H1 (cell line): ENCODE measurements around the gene MT1G. TPM values are rescaled to one million over a fixed set of nuclear protein-coding genes. Genes with fewer than 3 reads are reported as not detected.

Experiments
- CTCF ChIA-PET: fragments of 300-600 bp; sonication (Branson Sonifier 250); formaldehyde crosslinking; loops from one replicate; lab custom pipeline; 2021; ENCODE audit not compliant: partially characterized antibody; lab: Charles Lee
- POLR2A ChIA-PET: fragments of 300-600 bp; sonication (Branson Sonifier 250); formaldehyde crosslinking; loops from one replicate; lab custom pipeline; 2021; ENCODE audit warnings: inconsistent platforms; ENCODE audit not compliant: partially characterized antibody; lab: Charles Lee
- DNase-seq, 2 experiments: peaks; one replicate each; pipeline versions ENCODE4 v3.0.0 to v3.0.0-alpha.2; 2010 to 2022; ENCODE audit warnings: low spot score in 2 of 2, low read depth in 1 of 2, mixed read lengths in 1 of 2
- FAIRE-seq: peaks from 2 replicates; lab custom pipeline; 2011; peaks lifted over from hg19 to GRCh38; lab: Jason Lieb, UNC
- H2AFZ ChIP-seq: 2 replicates; pipeline ENCODE4 v1.8.1; 2012; ENCODE audit warnings: low read length, inconsistent platforms
- H2AK5ac ChIP-seq: 2 replicates; pipeline ENCODE4 v1.6.1; 2013; ENCODE audit warnings: low read depth, low read length
- H2BK120ac ChIP-seq: replicated peaks from 2 replicates; pipeline ENCODE3; 2013; ENCODE audit warnings: low read depth, low read length, inconsistent platforms
- H2BK12ac ChIP-seq: 2 replicates; pipeline ENCODE4 v1.6.1; 2013; ENCODE audit warnings: low read depth, low read length
- H2BK15ac ChIP-seq: 2 replicates; pipeline ENCODE4 v1.6.1; 2013; ENCODE audit warnings: low read length
- H2BK20ac ChIP-seq: 2 replicates; pipeline ENCODE4 v1.6.1; 2013; ENCODE audit warnings: low read length
- H2BK5ac ChIP-seq: 2 replicates; pipeline ENCODE4 v1.6.1; 2013; ENCODE audit warnings: low read depth, low read length
- H3K14ac ChIP-seq: 2 replicates; pipeline ENCODE4 v1.6.1; 2013; ENCODE audit warnings: inconsistent platforms; ENCODE audit not compliant: insufficient read length
- H3K18ac ChIP-seq: 2 replicates; pipeline ENCODE4 v1.6.1; 2013; ENCODE audit warnings: low read length; ENCODE audit errors: extremely low read depth
- H3K23ac ChIP-seq: 2 replicates; pipeline ENCODE4 v1.6.1; 2013; ENCODE audit warnings: inconsistent platforms; ENCODE audit not compliant: insufficient read length
- H3K23me2 ChIP-seq: 2 replicates; pipeline ENCODE4 v1.6.1; 2013; ENCODE audit warnings: low read depth, low read length
- H3K27ac ChIP-seq: 2 replicates; pipeline ENCODE4 v1.6.1; 2011; ENCODE audit warnings: low read depth, low read length, inconsistent platforms
- H3K27me3 ChIP-seq, 4 experiments: replicated peaks in 1 of 4; 1 replicate in 1 of 4; 2 replicates in 3 of 4; pipeline versions ENCODE4 v1.6.1 to v1.8.1; 2011 to 2013; ENCODE audit warnings: low read length in 3 of 4, mild to moderate bottlenecking in 3 of 4, inconsistent platforms in 2 of 4, mixed read lengths in 2 of 4, moderate library complexity in 1 of 4; ENCODE audit not compliant: control insufficient read depth in 3 of 4, insufficient read depth in 3 of 4; ENCODE audit errors: extremely low read depth in 1 of 4
- H3K36me3 ChIP-seq, 4 experiments: 2 replicates each; pipeline versions ENCODE4 v1.6.1 to v1.8.1; 2011 to 2013; ENCODE audit warnings: mild to moderate bottlenecking in 4 of 4, low read length in 3 of 4, moderate library complexity in 2 of 4, control low read depth in 1 of 4, inconsistent platforms in 1 of 4; ENCODE audit not compliant: insufficient read depth in 4 of 4, control insufficient read depth in 2 of 4
- H3K4ac ChIP-seq: replicated peaks from 2 replicates; pipeline ENCODE3; 2013; ENCODE audit warnings: low read length, low read depth, mixed read lengths, inconsistent platforms; ENCODE audit not compliant: insufficient read length
- H3K4me1 ChIP-seq, 4 experiments: replicated peaks in 1 of 4; 1 replicate in 1 of 4; 2 replicates in 3 of 4; pipeline versions ENCODE4 v1.6.1 to v1.8.1; 2011 to 2013; ENCODE audit warnings: low read length in 3 of 4, inconsistent platforms in 2 of 4, mixed read lengths in 1 of 4; ENCODE audit not compliant: insufficient read depth in 4 of 4, control insufficient read depth in 3 of 4
- H3K4me2 ChIP-seq, 2 experiments: 2 replicates each; pipeline versions ENCODE4 v1.6.1 to v1.8.1; 2011 to 2013; ENCODE audit warnings: low read depth in 2 of 2, low read length in 2 of 2, control low read depth in 1 of 2, inconsistent platforms in 1 of 2, mild to moderate bottlenecking in 1 of 2; ENCODE audit not compliant: insufficient read depth in 1 of 2
- H3K4me3 ChIP-seq, 4 experiments: fragments of 200-600, 300-600 bp in 1 of 4; sonication (generic), shearing (Covaris generic), sonication (Bioruptor Twin) in 1 of 4; 2 replicates each; pipeline versions ENCODE4 v1.5.1 to v1.8.1; 2011 to 2016; ENCODE audit warnings: low read length in 4 of 4, low read depth in 3 of 4, control low read depth in 2 of 4, inconsistent platforms in 2 of 4, mild to moderate bottlenecking in 2 of 4, mixed read lengths in 1 of 4, moderate library complexity in 1 of 4; ENCODE audit not compliant: insufficient read depth in 2 of 4; ENCODE audit errors: extremely low read depth in 1 of 4
- H3K56ac ChIP-seq: replicated peaks from 2 replicates; pipeline ENCODE3; 2013; ENCODE audit warnings: low read depth, mild to moderate bottlenecking, mixed read lengths, low read length, inconsistent platforms; ENCODE audit not compliant: insufficient read length
- H3K79me1 ChIP-seq: 2 replicates; pipeline ENCODE4 v1.6.1; 2013; ENCODE audit warnings: low read depth, low read length, control low read depth
- H3K79me2 ChIP-seq, 2 experiments: 2 replicates each; pipeline versions ENCODE4 v1.6.1 to v1.8.1; 2012 to 2013; ENCODE audit warnings: low read length in 2 of 2, mild to moderate bottlenecking in 2 of 2, inconsistent platforms in 1 of 2; ENCODE audit not compliant: insufficient read depth in 2 of 2, control insufficient read depth in 1 of 2
- H3K9ac ChIP-seq, 4 experiments: replicated peaks in 1 of 4; 1 replicate in 1 of 4; 2 replicates in 3 of 4; pipeline versions ENCODE4 v1.6.1 to v1.8.1; 2011 to 2013; ENCODE audit warnings: low read depth in 3 of 4, low read length in 3 of 4, control low read depth in 2 of 4, mild to moderate bottlenecking in 2 of 4, moderate library complexity in 2 of 4, inconsistent platforms in 1 of 4; ENCODE audit errors: extremely low read depth in 1 of 4
- H3K9me3 ChIP-seq, 2 experiments: 2 replicates each; pipeline versions ENCODE4 v1.6.1 to v1.8.1; 2012 to 2013; ENCODE audit warnings: mild to moderate bottlenecking in 2 of 2, moderate library complexity in 2 of 2, control low read depth in 1 of 2, inconsistent platforms in 1 of 2, low read depth in 1 of 2, low read length in 1 of 2, mixed read lengths in 1 of 2; ENCODE audit not compliant: insufficient read depth in 2 of 2
- H4K20me1 ChIP-seq, 2 experiments: replicated peaks in 1 of 2; 2 replicates each; pipeline versions ENCODE3 to v1.8.1; 2011 to 2013; ENCODE audit warnings: inconsistent platforms in 2 of 2, low read length in 2 of 2, mild to moderate bottlenecking in 1 of 2; ENCODE audit not compliant: insufficient read depth in 2 of 2, control insufficient read depth in 1 of 2
- H4K5ac ChIP-seq: 2 replicates; pipeline ENCODE4 v1.6.1; 2013; ENCODE audit warnings: low read length, low read depth, mixed read lengths, inconsistent platforms; ENCODE audit not compliant: insufficient read length
- H4K8ac ChIP-seq: 2 replicates; pipeline ENCODE4 v1.8.0; 2013; ENCODE audit warnings: mild to moderate bottlenecking, moderate library complexity, low read length, inconsistent platforms; ENCODE audit not compliant: insufficient read depth; ENCODE audit errors: extremely low read depth
- H4K91ac ChIP-seq: replicated peaks from 2 replicates; pipeline ENCODE3; 2013; ENCODE audit warnings: low read length, mixed read lengths, inconsistent platforms; ENCODE audit not compliant: insufficient read length
- BRCA1 ChIP-seq: IDR thresholded peaks from 2 replicates; pipeline ENCODE4 v1.6.1; 2012; ENCODE audit warnings: low read depth, low read length, improper control_type of control experiment
- CBX5 ChIP-seq: fragments of 300-800, 300-1000 bp; sonication (generic); IDR thresholded peaks from 2 replicates; pipeline ENCODE4 v1.7.1; 2016; ENCODE audit warnings: antibody characterized with exemption, low read length, low read depth
- CHD2 ChIP-seq: IDR thresholded peaks from 2 replicates; pipeline ENCODE4 v1.6.1; 2012; ENCODE audit warnings: low read length, improper control_type of control experiment
- CTBP2 ChIP-seq: IDR thresholded peaks from 2 replicates; pipeline ENCODE4 v1.7.0; 2011; ENCODE audit warnings: borderline replicate concordance, mild to moderate bottlenecking, moderate library complexity, mixed read lengths, low read length; ENCODE audit not compliant: insufficient read depth, insufficient read length
- GABPA ChIP-seq: IDR thresholded peaks from 2 replicates; pipeline ENCODE4 v1.6.1; 2011; ENCODE audit warnings: mild to moderate bottlenecking, low read length, moderate library complexity, borderline replicate concordance; ENCODE audit not compliant: insufficient read depth
- MAFK ChIP-seq: IDR thresholded peaks from 2 replicates; pipeline ENCODE4 v1.6.1; 2012; ENCODE audit warnings: low read depth, mild to moderate bottlenecking, improper control_type of control experiment, low read length
- NANOG ChIP-seq: IDR thresholded peaks from 2 replicates; pipeline ENCODE4 v1.6.1; 2011; ENCODE audit warnings: low read length, low read depth, mild to moderate bottlenecking, inconsistent platforms; ENCODE audit not compliant: insufficient read depth, poor library complexity, severe bottlenecking
- RXRA ChIP-seq: IDR thresholded peaks from 2 replicates; pipeline ENCODE4 v1.6.1; 2011; ENCODE audit warnings: low read depth, mild to moderate bottlenecking, low read length, moderate library complexity; ENCODE audit not compliant: insufficient read depth
- USF2 ChIP-seq: IDR thresholded peaks from 2 replicates; pipeline ENCODE4 v1.6.1; 2011; ENCODE audit warnings: low read length, improper control_type of control experiment
- YY1 ChIP-seq: IDR thresholded peaks from 2 replicates; pipeline ENCODE4 v1.6.1; 2011; ENCODE audit warnings: low read depth, mild to moderate bottlenecking, low read length
- WGBS, 2 experiments: shearing (Covaris generic) in 1 of 2; methylation state at CpG; one replicate each; pipeline versions ENCODE4 v1.1.6 to v1.1.7; 2013 to 2015; ENCODE audit warnings: low lambda C conversion rate in 2 of 2, mixed read lengths in 2 of 2, inconsistent platforms in 1 of 2, low coverage in 1 of 2, missing lambda C conversion rate in 1 of 2; ENCODE audit not compliant: insufficient replicate concordance in 2 of 2, insufficient coverage in 1 of 2, insufficient read length in 1 of 2; ENCODE audit errors: extremely low coverage in 1 of 2, missing lambda C conversion rate in 1 of 2; 5-methylcytosine and 5-hydroxymethylcytosine counted together
- polyA plus RNA-seq, 7 experiments: library from polyadenylated mRNA; depleted of rRNA in 3 of 7; stranded (reverse) in 5 of 7; unstranded in 2 of 7; fragments of >200 nt in 5 of 7; fragments of 200-250 nt in 2 of 7; gene quantifications; 1 replicate in 5 of 7; 2 replicates in 1 of 7; 4 replicates in 1 of 7; pipeline versions ENCODE4 v1.2.1 to v1.2.3, GENCODE V29; 2011 to 2013; ENCODE audit warnings: missing spikeins in 2 of 7, mixed read lengths in 2 of 7
- total RNA-seq: library from RNA; stranded (reverse); fragmentation: NEBNext Ultra II Directional; extraction: Animal tissue kit (Norgen Biotek cat#: 25700); gene quantifications from 2 replicates; pipeline ENCODE4 v1.2.1, GENCODE V29; 2021

The MT1G gene
- total and polyA plus RNA-seq, 2 of the 8 experiments (the other 6 are each of a cell fraction or from before 2014, with no cell fraction given): 17.7 to 515 TPM

GRCh38 chr16:56684926-56685590, 17.2 kb upstream of the MT1G start:
- Histone ChIP-seq H2AK5ac (no peak overlapping the region), H3K9me3 (no peaks in the 10 kb centered on the region), H2BK120ac (no peak overlapping the region), H3K79me2 (no peaks in the 10 kb centered on the region), H4K91ac (no peak overlapping the region), H3K79me1 (no peaks in the 10 kb centered on the region; the same call in 1 of the 2 replicates), H2BK5ac (no peak overlapping the region), H3K4me3 (no peak overlapping the region), H2AFZ (no peak overlapping the region), H3K23ac (no peak overlapping the region), H3K27me3 (peaks cover 0 to 34% (median 19%) of the 10 kb centered on the region in 4 experiments; a peak in 5 of 7 replicates), H3K27ac (no peak overlapping the region), H3K9ac (no peak overlapping the region), H3K23me2 (peaks cover 10% of the 10 kb centered on the region), H3K18ac (no peak overlapping the region), H2BK12ac (no peak overlapping the region), H4K5ac (no peak overlapping the region), H3K56ac (no peak overlapping the region), H3K4me2 (no peak overlapping the region; a peak in 1 of 4 replicates), H3K4ac (no peak overlapping the region), H2BK15ac (no peak overlapping the region), H4K8ac (no peak overlapping the region), H2BK20ac (no peak overlapping the region), H3K4me1 (peaks cover 0 to 19% (median 8%) of the 10 kb centered on the region in 4 experiments; a peak in 6 of 7 replicates), H4K20me1 (peaks cover 0 to 1% of the 10 kb centered on the region in 2 experiments), H3K14ac (no peak overlapping the region), H3K36me3 (peaks cover 0 to 3% (median 0%) of the 10 kb centered on the region in 4 experiments; a peak in 1 of 8 replicates)
- DNase-seq: no peak
- FAIRE-seq: no peak
- ChIA-PET CTCF (interaction anchor here (0.6 to 4.5 kb wide), 4 partner anchors 11 to 184 kb away, joined by 3 to 37 read pairs (median 5); no protein-coding TSS in a partner anchor), POLR2A (interaction anchor here (1.1 to 12.9 kb wide), 9 partner anchors 9 to 262 kb away, joined by 3 to 205 read pairs (median 11); partner anchors contain the start of genes MT1A, MT1E, MT1G and MT1H)
- WGBS, 2 experiments: 83% methylated on average over 4 of the region's 4 CpGs; no CpG with 5 or more reads in 1 of the 2 experiments
- TF ChIP-seq RXRA (no peak), CBX5 (no peak), NANOG (no peak), CTBP2 (no peak), BRCA1 (no peak), USF2 (no peak), GABPA (no peak), YY1 (no peak), MAFK (no peak), CHD2 (no peak)
